Gastroesophageal sphincter (tissue), 4 donors: ENCODE results near the gene CENPF. TPM values are rescaled to one million over a fixed set of nuclear protein-coding genes. Genes with fewer than 3 reads are reported as not detected.
"Not testable (repeated sequence)": the region's sequence is repeated elsewhere in the genome, so short reads cannot be mapped to it uniquely, and the experiment has no call there.

Experiments used
- ATAC-seq: fragments of 150-250 bp; one replicate; pipeline ENCODE4 v1.9.1; 2016; ENCODE audit warnings: mild to moderate bottlenecking, moderate library complexity
- H3K27ac ChIP-seq, 4 donors: fragments of 200-600 bp; sonication (generic) in 3 of 4; 1 replicate in 3 of 4; 2 replicates in 1 of 4; pipeline ENCODE4 v1.5.1; 2016 to 2019
- H3K27me3 ChIP-seq: fragments of 200-600 bp; sonication (generic); one replicate; pipeline ENCODE4 v1.5.1; 2019
- H3K36me3 ChIP-seq, 2 donors: fragments of 200-600 bp; sonication (generic); one replicate each; pipeline ENCODE4 v1.5.1; 2019; ENCODE audit warnings: control low read depth in 1 of 2
- H3K4me1 ChIP-seq, 3 donors: fragments of 200-600 bp; sonication (generic); 1 replicate in 2 of 3; 2 replicates in 1 of 3; pipeline ENCODE4 v1.5.1; 2016 to 2019; ENCODE audit warnings: control low read depth in 2 of 3
- H3K4me3 ChIP-seq, 2 donors: fragments of 200-600 bp; sonication (generic); one replicate each; pipeline ENCODE4 v1.5.1; 2019; ENCODE audit warnings: mild to moderate bottlenecking in 1 of 2, moderate library complexity in 1 of 2
- H3K9me3 ChIP-seq, 3 donors: fragments of 200-600 bp; sonication (generic); one replicate each; pipeline ENCODE4 v1.5.1; 2017 to 2019; ENCODE audit warnings: control low read depth in 2 of 3
- EP300 ChIP-seq: sonication (generic); formaldehyde crosslinking; IDR thresholded peaks from one replicate; pipeline ENCODE4 v1.6.1; 2017; ENCODE audit warnings: antibody characterized with exemption, mild to moderate bottlenecking
- POLR2A ChIP-seq, 2 donors: fragments of 450-650 bp; IDR thresholded peaks; one replicate each; pipeline ENCODE4 v1.6.1; 2017; ENCODE audit warnings: antibody characterized with exemption in 2 of 2, mild to moderate bottlenecking in 2 of 2, moderate library complexity in 1 of 2
- POLR2AphosphoS5 ChIP-seq: sonication (generic); formaldehyde crosslinking; IDR thresholded peaks from one replicate; pipeline ENCODE4 v1.6.1; 2017; ENCODE audit warnings: antibody characterized with exemption
- WGBS, 2 donors: methylation state at CpG; one replicate each; pipeline ENCODE4 v1.1.5; 2018; ENCODE audit warnings: low coverage in 1 of 2; 5-methylcytosine and 5-hydroxymethylcytosine counted together
- total RNA-seq, 4 donors: library from RNA; depleted of rRNA; stranded (reverse); fragments of >200 nt; gene quantifications; one replicate each; pipeline ENCODE4 v1.1.0, GENCODE V29; 2016
- TF ChIP-seq, protein P1 (sequence below), 4 experiments: fragments of 200-600 bp in 2 of 4; fragments of 450-650 bp in 2 of 4; sonication (generic) in 1 of 4; IDR thresholded peaks; one replicate each; pipeline ENCODE4 v1.5.1; 2017 to 2019; ENCODE audit warnings: antibody characterized with exemption in 4 of 4, mild to moderate bottlenecking in 2 of 4, moderate library complexity in 2 of 4

The CENPF gene
- total RNA-seq, 4 donors from 2014 or later: 0.31 to 18.4 (median 0.66) TPM

DNA sequence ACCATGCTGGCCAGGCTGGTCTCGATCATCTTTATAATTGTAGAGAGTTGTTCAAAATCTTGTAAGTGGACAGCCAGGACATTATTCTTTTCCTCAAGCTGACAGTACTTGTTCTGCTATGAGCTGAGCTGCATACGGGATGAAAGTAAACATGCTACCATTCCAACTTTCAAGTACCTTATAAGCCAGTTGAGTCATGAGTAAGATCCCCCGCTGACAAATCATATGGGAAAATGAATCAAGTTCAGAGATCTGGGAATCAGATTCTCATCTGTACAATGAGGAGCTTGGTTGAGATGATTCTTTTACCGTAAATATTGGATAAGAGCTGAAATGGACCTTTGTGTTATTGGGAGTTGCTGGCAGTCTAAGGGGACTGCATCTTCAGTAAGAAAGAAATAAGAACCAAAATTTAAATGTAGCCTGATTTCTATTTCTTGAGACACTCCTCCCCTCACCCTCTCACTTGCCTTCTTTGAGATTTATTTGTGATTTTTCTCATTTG, 62.7 kb downstream of the CENPF start:
- Histone ChIP-seq H3K27me3 (no peaks in the 10 kb centered on the region), H3K9me3 (no peaks in the 10 kb centered on the region), H3K36me3 (no peaks in the 10 kb centered on the region), H3K4me1 (no peaks in the 10 kb centered on the region), H3K27ac (no peak overlapping the region), H3K4me3 (no peak overlapping the region)
- ATAC-seq: no peak
- TF ChIP-seq, protein P1, sequence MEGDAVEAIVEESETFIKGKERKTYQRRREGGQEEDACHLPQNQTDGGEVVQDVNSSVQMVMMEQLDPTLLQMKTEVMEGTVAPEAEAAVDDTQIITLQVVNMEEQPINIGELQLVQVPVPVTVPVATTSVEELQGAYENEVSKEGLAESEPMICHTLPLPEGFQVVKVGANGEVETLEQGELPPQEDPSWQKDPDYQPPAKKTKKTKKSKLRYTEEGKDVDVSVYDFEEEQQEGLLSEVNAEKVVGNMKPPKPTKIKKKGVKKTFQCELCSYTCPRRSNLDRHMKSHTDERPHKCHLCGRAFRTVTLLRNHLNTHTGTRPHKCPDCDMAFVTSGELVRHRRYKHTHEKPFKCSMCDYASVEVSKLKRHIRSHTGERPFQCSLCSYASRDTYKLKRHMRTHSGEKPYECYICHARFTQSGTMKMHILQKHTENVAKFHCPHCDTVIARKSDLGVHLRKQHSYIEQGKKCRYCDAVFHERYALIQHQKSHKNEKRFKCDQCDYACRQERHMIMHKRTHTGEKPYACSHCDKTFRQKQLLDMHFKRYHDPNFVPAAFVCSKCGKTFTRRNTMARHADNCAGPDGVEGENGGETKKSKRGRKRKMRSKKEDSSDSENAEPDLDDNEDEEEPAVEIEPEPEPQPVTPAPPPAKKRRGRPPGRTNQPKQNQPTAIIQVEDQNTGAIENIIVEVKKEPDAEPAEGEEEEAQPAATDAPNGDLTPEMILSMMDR (IDR thresholded peaks at IDR 0.05): no peak
- WGBS, 2 donors: 88 to 100% methylated on average over 1 to 4 of the region's 4 CpGs

DNA sequence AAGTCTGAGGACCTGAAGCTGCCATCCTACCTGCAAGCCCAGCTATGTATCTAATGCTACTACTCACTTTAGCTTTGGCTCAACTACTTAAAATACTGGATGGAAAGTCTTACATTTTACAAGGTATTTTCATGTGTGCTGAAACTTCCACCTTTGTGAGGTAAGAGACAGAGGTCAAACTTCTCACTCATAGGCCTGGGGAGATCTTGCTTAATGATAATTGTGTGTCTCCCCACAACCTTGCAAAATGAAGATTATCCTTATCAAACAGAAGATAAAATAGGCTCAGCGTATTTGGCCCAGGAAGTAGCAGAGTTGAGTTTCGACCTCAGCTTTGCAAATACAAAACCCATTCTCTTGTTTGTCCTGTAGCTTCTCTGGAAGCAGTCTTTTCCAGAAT, 63.7 kb downstream of the CENPF start:
- Histone ChIP-seq H3K4me3 (no peak overlapping the region), H3K4me1 (no peaks in the 10 kb centered on the region), H3K27me3 (no peaks in the 10 kb centered on the region), H3K36me3 (no peaks in the 10 kb centered on the region), H3K27ac (no peak overlapping the region), H3K9me3 (no peaks in the 10 kb centered on the region)
- no peak for ATAC-seq
- TF ChIP-seq POLR2A (IDR thresholded peaks at IDR 0.05) (no peak), POLR2AphosphoS5 (no peak), EP300 (no peak)
- TF ChIP-seq, protein P1 (IDR thresholded peaks at IDR 0.05): no peak
- 88 to 92% methylated on average over 2 of the region's 2 CpGs for WGBS, 2 donors

DNA sequence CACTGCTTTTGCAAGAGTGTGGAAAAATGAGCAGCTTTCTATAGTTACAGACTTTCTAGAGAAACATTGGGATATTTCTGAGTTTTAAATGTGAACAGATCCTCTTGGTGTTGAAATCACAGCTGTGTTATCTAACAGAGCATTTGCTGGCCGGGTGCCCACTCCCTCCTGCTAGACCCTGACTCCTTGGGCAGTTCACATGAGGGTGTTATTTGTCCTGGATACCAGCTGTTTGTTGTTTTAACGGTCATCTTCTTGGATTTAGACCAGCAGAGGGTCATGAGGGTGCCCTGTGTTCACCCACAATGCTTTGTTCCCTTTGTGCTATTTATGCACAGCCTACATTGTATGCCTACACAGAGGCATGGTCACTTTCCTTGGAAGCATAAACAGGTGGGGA, 67.1 kb downstream of the CENPF start:
- WGBS, 2 donors: 31% methylated on average over 2 of the region's 2 CpGs; no CpG with 5 or more reads in 1 of the 2 donors
- no peak for ATAC-seq

DNA sequence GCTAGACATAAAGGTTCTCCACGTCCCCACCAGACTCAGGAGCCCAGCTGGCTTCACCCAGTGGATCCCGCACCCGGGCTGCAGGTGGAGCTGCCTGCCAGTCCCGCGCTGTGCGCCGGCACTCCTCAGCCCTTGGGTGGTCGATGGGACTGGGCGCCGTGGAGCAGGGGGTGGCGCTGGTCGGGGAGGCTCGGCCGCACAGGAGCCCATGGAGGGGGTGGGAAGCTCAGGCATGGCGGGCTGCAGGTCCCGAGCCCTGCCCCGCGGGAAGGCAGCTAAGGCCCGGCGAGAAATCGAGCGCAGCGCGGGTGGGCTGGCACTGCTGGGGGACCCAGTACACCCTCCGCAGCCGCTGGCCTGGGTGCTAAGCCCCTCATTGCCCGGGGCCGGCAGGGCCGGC, 70.0 kb downstream of the CENPF start:
- H3K27me3 ChIP-seq, H3K4me1 ChIP-seq, ATAC-seq, H3K4me3 ChIP-seq, H3K36me3 ChIP-seq, H3K9me3 ChIP-seq, H3K27ac ChIP-seq: not testable (repeated sequence)
- 98 to 100% methylated on average over 3 to 8 of the region's 29 CpGs for WGBS, 2 donors

More for the DNA sequence above, 67.1 kb downstream of the CENPF start:
- Histone ChIP-seq H3K27ac (no peak overlapping the region), H3K36me3 (no peaks in the 10 kb centered on the region), H3K27me3 (no peaks in the 10 kb centered on the region), H3K4me3 (no peak overlapping the region), H3K9me3 (no peaks in the 10 kb centered on the region), H3K4me1 (no peaks in the 10 kb centered on the region)
- TF ChIP-seq POLR2AphosphoS5: no peak
- no peak for TF ChIP-seq EP300
- TF ChIP-seq POLR2A (IDR thresholded peaks at IDR 0.05): no peak
- TF ChIP-seq, protein P1 (IDR thresholded peaks at IDR 0.05): no peak

DNA sequence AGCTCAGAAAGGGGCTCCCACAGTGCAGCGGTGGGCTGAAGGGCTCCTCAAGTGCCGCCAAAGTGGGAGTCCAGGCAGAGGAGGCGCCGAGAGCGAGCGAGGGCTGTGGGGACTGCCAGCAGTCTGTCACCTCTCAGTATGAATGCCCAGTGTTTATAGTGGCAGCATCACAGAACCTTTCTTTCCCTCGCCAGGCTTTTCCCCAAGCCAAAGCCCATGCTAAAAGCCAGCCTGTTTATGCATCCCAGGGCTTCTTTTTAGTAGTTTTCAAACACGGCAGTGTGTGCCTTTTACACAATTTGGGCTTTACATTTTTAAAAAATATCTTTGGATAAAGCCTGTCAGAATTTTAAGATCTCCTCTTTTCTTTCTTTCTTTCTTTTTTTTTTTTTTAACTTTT, 70.6 kb downstream of the CENPF start:
- Histone ChIP-seq H3K36me3 (no peaks in the 10 kb centered on the region), H3K4me3 (no peak overlapping the region), H3K27ac (no peak overlapping the region), H3K27me3 (no peaks in the 10 kb centered on the region), H3K9me3 (no peaks in the 10 kb centered on the region), H3K4me1 (no peaks in the 10 kb centered on the region)
- 86 to 100% methylated on average over 1 of the region's 8 CpGs for WGBS, 2 donors
- TF ChIP-seq POLR2A (IDR thresholded peaks at IDR 0.05) (no peak), POLR2AphosphoS5 (no peak), EP300 (no peak)
- TF ChIP-seq, protein P1 (IDR thresholded peaks at IDR 0.05): no peak
- no peak for ATAC-seq

DNA sequence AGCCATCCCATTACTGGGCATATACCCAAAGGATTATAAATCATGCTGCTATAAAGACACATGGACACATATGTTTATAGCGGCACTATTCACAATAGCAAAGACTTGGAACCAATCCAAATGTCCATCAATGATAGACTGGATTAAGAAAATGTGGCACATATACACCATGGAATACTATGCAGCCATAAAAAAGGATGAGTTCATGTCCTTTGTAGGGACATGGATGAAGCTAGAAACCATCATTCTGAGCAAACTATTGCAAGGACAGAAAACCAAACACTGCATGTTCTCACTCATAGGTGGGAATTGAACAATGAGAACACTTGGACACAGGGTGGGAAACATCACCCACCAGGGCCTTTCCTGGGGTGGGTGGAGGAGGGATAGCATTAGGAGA, 72.5 kb downstream of the CENPF start:
- not testable (repeated sequence) for H3K36me3 ChIP-seq, H3K4me1 ChIP-seq, H3K27ac ChIP-seq, H3K9me3 ChIP-seq, H3K27me3 ChIP-seq, H3K4me3 ChIP-seq, ATAC-seq
- WGBS, 2 donors: 83% methylated on average over 1 of the region's 1 CpG; no CpG with 5 or more reads in 1 of the 2 donors
